ENCODE results near the gene AKT3. TPM values are rescaled to one million over a fixed set of nuclear protein-coding genes. Genes with fewer than 3 reads are reported as not detected.

The AKT3 gene
- total and polyA plus RNA-seq, 2 of the 8 experiments (the other 6 are each of a cell fraction or from before 2014, with no cell fraction given): 6.0 to 36.4 TPM

GRCh38 chr1:243596431-243597062 lies 253.5 kb downstream of the AKT3 start (continued):
- TF ChIP-seq HDAC2 (IDR thresholded peaks at IDR 0.05; ENCODE audit: borderline replicate concordance in 1 of 2, low read depth in 2 of 2, low read length in 2 of 2) (no peak), USF2 (IDR thresholded peaks at IDR 0.05; ENCODE audit: low read length) (no peak), POLR2AphosphoS5 (IDR thresholded peaks at IDR 0.05; ENCODE audit: low read depth, low read length) (no peak), BACH1 (IDR thresholded peaks at IDR 0.05; ENCODE audit: low read length) (no peak)
- TF ChIP-seq, protein P1, sequence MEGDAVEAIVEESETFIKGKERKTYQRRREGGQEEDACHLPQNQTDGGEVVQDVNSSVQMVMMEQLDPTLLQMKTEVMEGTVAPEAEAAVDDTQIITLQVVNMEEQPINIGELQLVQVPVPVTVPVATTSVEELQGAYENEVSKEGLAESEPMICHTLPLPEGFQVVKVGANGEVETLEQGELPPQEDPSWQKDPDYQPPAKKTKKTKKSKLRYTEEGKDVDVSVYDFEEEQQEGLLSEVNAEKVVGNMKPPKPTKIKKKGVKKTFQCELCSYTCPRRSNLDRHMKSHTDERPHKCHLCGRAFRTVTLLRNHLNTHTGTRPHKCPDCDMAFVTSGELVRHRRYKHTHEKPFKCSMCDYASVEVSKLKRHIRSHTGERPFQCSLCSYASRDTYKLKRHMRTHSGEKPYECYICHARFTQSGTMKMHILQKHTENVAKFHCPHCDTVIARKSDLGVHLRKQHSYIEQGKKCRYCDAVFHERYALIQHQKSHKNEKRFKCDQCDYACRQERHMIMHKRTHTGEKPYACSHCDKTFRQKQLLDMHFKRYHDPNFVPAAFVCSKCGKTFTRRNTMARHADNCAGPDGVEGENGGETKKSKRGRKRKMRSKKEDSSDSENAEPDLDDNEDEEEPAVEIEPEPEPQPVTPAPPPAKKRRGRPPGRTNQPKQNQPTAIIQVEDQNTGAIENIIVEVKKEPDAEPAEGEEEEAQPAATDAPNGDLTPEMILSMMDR (IDR thresholded peaks at IDR 0.05; ENCODE audit: control extremely low read depth in 1 of 3, insufficient read depth in 1 of 3, low read depth in 1 of 3, low read length in 3 of 3): no peak

All from H1 (cell line).